HCT116 (cell line): ENCODE measurements around the gene CLEC3B. TPM values are rescaled to one million over a fixed set of nuclear protein-coding genes. Genes with fewer than 3 reads are reported as not detected.

ENCODE experiments used
- ATAC-seq: fragments of 200-7000 bp; cut with Tn5 transposase; 2 replicates; pipeline ENCODE4 v1.9.1; 2020; ENCODE audit warnings: mild to moderate bottlenecking, moderate library complexity
- BruUV-seq: library from RNA; stranded (reverse); fragments of 400-500 nt; replicated peaks from 2 replicates; lab custom pipeline; 2021; lab: Mats Ljungman, UMichigan
- CTCF ChIA-PET: fragments of 300-600 bp; sonication (Branson Sonifier 250); formaldehyde crosslinking; loops from one replicate; lab custom pipeline; 2021; ENCODE audit warnings: antibody characterized with exemption; lab: Charles Lee
- POLR2A ChIA-PET: fragments of 300-600, 350-600 bp; sonication (Branson Sonifier 250); formaldehyde crosslinking; loops from one replicate; lab custom pipeline; 2021; ENCODE audit warnings: antibody characterized with exemption; lab: Charles Lee
- RAD21 ChIA-PET, 2 experiments: fragments of 300-600 bp; sonication (Branson Sonifier 250); formaldehyde crosslinking; loops; one replicate each; lab custom pipeline; 2023; ENCODE audit warnings: low total read pairs in 2 of 2; ENCODE audit not compliant: uncharacterized antibody in 2 of 2, unreplicated experiment in 2 of 2, low non-redundant PET in 1 of 2; lab: Charles Lee
- DNase-seq: peaks from one replicate; pipeline ENCODE4 v3.0.0-alpha.2; 2010; ENCODE audit warnings: low read depth, low spot score
- H2AFZ ChIP-seq: fragments of 200-600 bp; shearing (Covaris generic), sonication (generic); 2 replicates; pipeline ENCODE4 v1.6.1; 2017; ENCODE audit warnings: low read depth, mixed run types, mixed read lengths, antibody characterized with exemption, low read length; ENCODE audit not compliant: poor library complexity, severe bottlenecking
- H3K27ac ChIP-seq: 2 replicates; pipeline ENCODE4 v1.5.1; 2012; ENCODE audit warnings: low read depth, low read length
- H3K27me3 ChIP-seq: fragments of 200-600 bp; sonication (generic); 2 replicates; pipeline ENCODE4 v1.6.1; 2016; ENCODE audit warnings: mixed run types, low read length, mixed read lengths; ENCODE audit not compliant: insufficient read depth
- H3K36me3 ChIP-seq, 2 experiments: fragments of 200-500 bp in 1 of 2; fragments of 200-600 bp in 1 of 2; sonication (Bioruptor generic) in 1 of 2; sonication (generic) in 1 of 2; 2 replicates each; pipeline versions ENCODE4 v1.5.1 to v1.6.1; 2014 to 2016; ENCODE audit warnings: low read length in 2 of 2, inconsistent platforms in 1 of 2, mixed read lengths in 1 of 2, mixed run types in 1 of 2; ENCODE audit not compliant: insufficient read depth in 2 of 2, control insufficient read depth in 1 of 2
- H3K4me1 ChIP-seq, 2 experiments: fragments of 200-600 bp in 1 of 2; sonication (generic) in 1 of 2; 2 replicates each; pipeline versions ENCODE4 v1.5.1 to v1.6.1; 2012 to 2017; ENCODE audit warnings: low read length in 2 of 2, inconsistent platforms in 1 of 2, mild to moderate bottlenecking in 1 of 2, mixed read lengths in 1 of 2, mixed run types in 1 of 2, moderate library complexity in 1 of 2; ENCODE audit not compliant: insufficient read depth in 2 of 2, control insufficient read depth in 1 of 2
- H3K4me2 ChIP-seq: fragments of 200-600 bp; sonication (generic); 2 replicates; pipeline ENCODE4 v1.6.1; 2017; ENCODE audit warnings: mixed run types, low read length, mixed read lengths
- H3K4me3 ChIP-seq, 2 experiments: fragments of 200-600 bp in 1 of 2; sonication (generic) in 1 of 2; replicated peaks in 1 of 2; 2 replicates each; pipeline ENCODE4 v1.5.1; 2011 to 2016; ENCODE audit warnings: low read length in 2 of 2, control low read depth in 1 of 2, low read depth in 1 of 2, mild to moderate bottlenecking in 1 of 2, mixed read lengths in 1 of 2, mixed run types in 1 of 2
- H3K79me2 ChIP-seq: fragments of 200-600 bp; sonication (generic); 2 replicates; pipeline ENCODE4 v1.6.1; 2017; ENCODE audit warnings: mild to moderate bottlenecking, mixed run types, low read length, moderate library complexity, mixed read lengths; ENCODE audit not compliant: insufficient read depth
- H3K9ac ChIP-seq: fragments of 200-600 bp; sonication (generic); 2 replicates; pipeline ENCODE4 v1.6.1; 2016; ENCODE audit warnings: low read length, mixed read lengths
- H3K9me2 ChIP-seq: fragments of 200-600 bp; sonication (generic), shearing (Covaris generic); 2 replicates; pipeline ENCODE4 v1.6.1; 2017; ENCODE audit warnings: mixed run types, mild to moderate bottlenecking, moderate library complexity; ENCODE audit not compliant: insufficient read depth
- H3K9me3 ChIP-seq, 2 experiments: fragments of 200-500 bp in 1 of 2; fragments of 200-600 bp in 1 of 2; sonication (Bioruptor generic) in 1 of 2; sonication (generic) in 1 of 2; 2 replicates each; pipeline ENCODE4 v1.6.1; 2014 to 2017; ENCODE audit warnings: low read length in 2 of 2, mixed read lengths in 2 of 2, inconsistent platforms in 1 of 2, low read depth in 1 of 2, mild to moderate bottlenecking in 1 of 2, mixed run types in 1 of 2, moderate library complexity in 1 of 2; ENCODE audit not compliant: control insufficient read depth in 1 of 2, insufficient read depth in 1 of 2
- H4K20me1 ChIP-seq: fragments of 200-600 bp; sonication (generic), shearing (Covaris generic); 2 replicates; pipeline ENCODE4 v1.6.1; 2017; ENCODE audit warnings: mixed run types, mild to moderate bottlenecking, moderate library complexity; ENCODE audit not compliant: insufficient read depth
- CBX3 ChIP-seq: IDR thresholded peaks from 2 replicates; pipeline ENCODE4 v1.6.1; 2012; ENCODE audit warnings: low read depth
- CEBPB ChIP-seq: IDR thresholded peaks from 2 replicates; pipeline ENCODE4 v1.6.1; 2012; ENCODE audit warnings: low read depth
- EGR1 ChIP-seq: IDR thresholded peaks from 2 replicates; pipeline ENCODE4 v1.6.1; 2012; ENCODE audit warnings: low read depth
- ELF1 ChIP-seq: IDR thresholded peaks from 2 replicates; pipeline ENCODE4 v1.6.1; 2012; ENCODE audit warnings: low read depth, borderline replicate concordance
- EZH2 ChIP-seq: fragments of 200-600 bp; sonication (generic); IDR thresholded peaks from 2 replicates; pipeline ENCODE4 v1.6.1; 2017; ENCODE audit warnings: antibody characterized with exemption, mixed run types
- EZH2phosphoT487 ChIP-seq: fragments of 200-600 bp; IDR thresholded peaks from 2 replicates; pipeline ENCODE4 v1.6.1; 2018; ENCODE audit warnings: antibody characterized with exemption, borderline replicate concordance
- FOSL1 ChIP-seq: IDR thresholded peaks from 2 replicates; pipeline ENCODE4 v1.6.1; 2012; ENCODE audit warnings: low read depth
- JUND ChIP-seq: IDR thresholded peaks from 2 replicates; pipeline ENCODE4 v1.6.1; 2012
- MAX ChIP-seq: IDR thresholded peaks from 2 replicates; pipeline ENCODE4 v1.6.1; 2012
- POLR2A ChIP-seq: IDR thresholded peaks from 2 replicates; pipeline ENCODE4 v1.7.0; 2011; ENCODE audit warnings: borderline replicate concordance; ENCODE audit not compliant: insufficient read depth, insufficient read length; ENCODE audit errors: extremely low read depth
- POLR2AphosphoS5 ChIP-seq: IDR thresholded peaks from 2 replicates; pipeline ENCODE4 v1.6.1; 2011; ENCODE audit warnings: mild to moderate bottlenecking, low read depth, low read length, moderate library complexity
- RAD21 ChIP-seq: IDR thresholded peaks from 2 replicates; pipeline ENCODE4 v1.6.1; 2012; ENCODE audit warnings: low read depth, mild to moderate bottlenecking
- REST ChIP-seq: IDR thresholded peaks from 2 replicates; pipeline ENCODE4 v1.6.1; 2012; ENCODE audit warnings: low read depth
- SIN3A ChIP-seq: IDR thresholded peaks from 2 replicates; pipeline ENCODE4 v1.6.1; 2012; ENCODE audit warnings: low read depth
- SRF ChIP-seq: IDR thresholded peaks from 2 replicates; pipeline ENCODE4 v1.6.1; 2012; ENCODE audit warnings: low read depth
- TCF7L2 ChIP-seq: IDR thresholded peaks from 2 replicates; pipeline ENCODE4 v1.7.0; 2011; ENCODE audit warnings: borderline replicate concordance, inconsistent platforms; ENCODE audit not compliant: insufficient read depth, insufficient read length; ENCODE audit errors: extremely low read depth
- ZFX ChIP-seq: fragments of 450-650 bp; IDR thresholded peaks from 2 replicates; pipeline ENCODE4 v1.6.1; 2017
- ZNF274 ChIP-seq: fragments of 200-500 bp; sonication (Bioruptor generic); IDR thresholded peaks from 2 replicates; pipeline ENCODE4 v1.6.1; 2014; ENCODE audit warnings: mild to moderate bottlenecking, low read depth, low read length, inconsistent platforms
- intact Hi-C: fragments of 100-400 bp; cut with micrococcal nuclease; formaldehyde crosslinking; loops from 2 replicates; pipeline ENCODE4 v1.10.0; 2022
- total RNA-seq: library from RNA; stranded (reverse); gene quantifications from one replicate; pipeline ENCODE4 v1.2.1, GENCODE V29; 2021; ENCODE audit not compliant: unreplicated experiment

CLEC3B gene
- total RNA-seq, 1 experiment from 2014 or later = 0.57 TPM

- POLR2A ChIA-PET = interaction anchor here (0.6 kb wide), 1 partner anchor 626 kb away, joined by 4 read pairs; no protein-coding TSS in a partner anchor
- ATAC-seq (no peak), DNase-seq (no peak)
- H3K79me2 ChIP-seq = no peaks in the 10 kb centered on the region
- H3K4me2 ChIP-seq = no peak overlapping the region
- no peaks in the 10 kb centered on the region for H3K36me3 ChIP-seq
- BruUV-seq = no TSS peak
- intact Hi-C loops = loop anchor here (10.0 kb wide), 1 partner anchor 891 kb away; no protein-coding TSS in a partner anchor
- no peaks in the 10 kb centered on the region for H3K9me2 ChIP-seq
- H3K9ac ChIP-seq = no peak overlapping the region
- TF ChIP-seq EGR1 = no peak
- TF ChIP-seq REST = no peak
- no peak for TF ChIP-seq CBX3
- TF ChIP-seq CEBPB = no peak
- no peak for TF ChIP-seq FOSL1
- TF ChIP-seq SRF = no peak
- no peak for TF ChIP-seq TCF7L2
- TF ChIP-seq EZH2 = no peak
- no peak for TF ChIP-seq EZH2phosphoT487
- TF ChIP-seq POLR2AphosphoS5 = no peak
- TF ChIP-seq ELF1 = no peak
- no peak for TF ChIP-seq RAD21
- TF ChIP-seq JUND = no peak
- TF ChIP-seq POLR2A = no peak
- no peak for TF ChIP-seq MAX
- no peak for TF ChIP-seq SIN3A
- TF ChIP-seq ZFX = no peak
- TF ChIP-seq ZNF274 = no peak
- no peak overlapping the region for H2AFZ ChIP-seq
- H3K9me3 ChIP-seq = no peaks in the 10 kb centered on the region
- peaks cover 0 to 11% of the 10 kb centered on the region in 2 experiments; a peak in 2 of 4 replicates for H3K4me1 ChIP-seq
- H4K20me1 ChIP-seq = no peaks in the 10 kb centered on the region
- RAD21 ChIA-PET = no interaction called here
- no peak overlapping the region for H3K27ac ChIP-seq
- no peaks in the 10 kb centered on the region for H3K27me3 ChIP-seq
- CTCF ChIA-PET = no interaction called here
- H3K4me3 ChIP-seq = no peak overlapping the region
These were observed 7.7 kb downstream of the CLEC3B start for GRCh38 chr3:45033791-45034190.
